Stimulated activated CD8-positive, alpha-beta memory T cell treated with anti-CD3 and anti-CD28 coated beads, Interleukin-7, amount 100 ng/mL, for 1 hour (primary cell): Measurements from ENCODE around the gene GP9.

ENCODE experiments used
- DNase-seq, 2 donors: peaks; one replicate each; pipeline ENCODE4 v3.0.0-alpha.2; 2020; ENCODE audit warnings: low read depth in 2 of 2

The GP9 gene

DNA sequence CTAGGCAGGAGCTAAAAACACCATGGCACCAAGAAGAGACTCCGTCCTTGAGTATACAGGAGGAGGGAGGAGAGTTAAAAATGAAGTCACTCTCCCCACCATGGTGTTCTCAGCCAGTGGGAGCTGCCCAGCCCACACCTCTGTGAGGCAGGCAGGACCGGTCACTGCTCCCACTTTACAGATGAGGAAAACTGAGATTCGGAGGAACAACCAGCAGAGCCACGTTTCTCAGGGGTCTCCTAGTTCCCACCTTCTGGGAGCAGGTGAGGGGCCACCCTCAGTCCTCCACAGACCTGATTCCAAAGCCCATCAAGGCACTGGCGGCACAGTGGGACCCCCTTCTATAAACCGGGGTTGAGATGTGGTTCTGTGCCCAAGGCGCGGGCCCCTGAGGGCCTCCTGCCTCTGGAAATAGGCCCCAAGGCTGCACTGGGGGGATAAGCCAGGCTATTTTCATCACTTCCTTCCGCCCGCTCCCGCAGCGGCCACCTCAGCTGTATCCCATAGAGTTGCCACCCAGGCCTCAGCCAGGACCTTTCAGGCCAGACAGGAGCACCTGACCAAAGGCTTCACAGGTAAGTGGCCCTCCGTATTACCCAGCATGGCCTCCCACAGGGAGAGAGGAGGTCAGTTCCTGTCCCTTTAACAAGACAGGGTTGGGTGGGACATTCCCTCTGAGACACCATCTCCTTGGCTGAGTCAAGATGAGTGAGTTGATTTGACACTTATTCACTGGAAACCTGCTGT lies at the start of gene GP9:
Gene GP9 (plus strand): TSS at position 504 of the 747 bp plus-strand sequence. CDS start 961 bp downstream, outside the sequence.
- DNase-seq: no peak

DNA sequence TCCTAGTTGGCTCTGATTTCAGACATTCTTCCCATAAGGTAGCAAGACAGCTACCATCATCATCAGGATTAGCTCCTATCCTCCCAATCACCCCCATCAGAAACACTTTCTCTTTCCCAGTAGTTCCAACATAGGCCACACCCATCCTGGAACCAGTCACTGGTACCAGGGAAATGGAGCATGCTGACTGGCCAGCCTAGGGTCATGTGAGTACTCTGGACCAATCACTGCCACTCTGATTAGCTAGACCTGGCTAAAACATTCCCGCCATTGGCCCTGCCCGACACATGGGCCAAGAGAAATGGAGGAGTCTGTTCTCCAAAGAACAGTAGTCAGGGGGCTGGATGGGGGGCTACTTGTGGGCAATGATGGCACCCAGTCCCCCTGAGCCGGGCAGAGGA lies 47.1 kb upstream of the GP9 start:
- DNase-seq: no peak

DNA sequence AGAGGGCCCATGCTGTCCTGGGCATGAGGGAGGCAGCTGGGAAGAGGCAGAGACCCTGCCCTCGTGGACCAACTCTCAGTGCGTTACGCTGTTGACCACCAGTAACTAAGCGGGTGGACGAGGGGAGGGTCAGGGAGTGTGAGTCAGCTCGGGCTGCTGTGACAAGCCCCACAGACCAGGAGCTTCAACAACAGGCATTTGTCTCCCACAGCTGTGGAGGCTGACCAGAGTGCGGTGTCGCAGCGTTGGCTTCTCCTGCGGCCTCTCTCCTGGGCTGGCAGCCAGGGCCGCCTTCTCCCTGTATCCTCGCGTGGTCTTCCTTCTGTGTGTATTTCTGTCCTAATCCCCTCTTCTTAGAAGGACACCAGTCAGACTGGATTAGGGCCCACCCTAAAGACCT lies 46.4 kb upstream of the GP9 start:
- DNase-seq: no peak

DNA sequence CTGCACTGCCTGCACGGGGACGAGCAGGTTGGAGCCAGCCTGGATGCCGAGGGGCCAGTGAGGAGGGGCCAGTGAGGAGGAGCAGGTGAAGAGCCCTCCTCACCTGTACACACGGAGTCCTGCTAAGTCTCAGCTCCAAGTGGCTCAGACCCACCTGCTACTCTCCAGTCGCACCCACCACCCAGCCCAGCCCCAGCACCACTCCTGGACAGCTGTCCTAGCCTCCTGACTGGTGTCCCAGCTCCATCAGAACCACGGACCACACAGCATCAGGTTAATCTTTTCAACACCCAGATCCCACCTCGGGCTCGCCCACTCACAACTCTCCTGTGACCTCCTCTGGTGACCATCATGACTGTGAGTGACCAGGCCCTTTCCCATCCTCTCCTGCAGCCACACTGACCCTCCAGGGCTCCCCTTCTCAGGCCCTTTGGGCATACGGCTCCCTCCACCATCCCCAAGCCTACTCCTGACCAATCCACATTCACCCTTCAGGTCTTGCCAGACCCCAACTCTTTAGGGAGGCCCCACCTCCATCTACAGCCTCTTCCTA lies 45.7 kb upstream of the GP9 start:
- no peak for DNase-seq

DNA sequence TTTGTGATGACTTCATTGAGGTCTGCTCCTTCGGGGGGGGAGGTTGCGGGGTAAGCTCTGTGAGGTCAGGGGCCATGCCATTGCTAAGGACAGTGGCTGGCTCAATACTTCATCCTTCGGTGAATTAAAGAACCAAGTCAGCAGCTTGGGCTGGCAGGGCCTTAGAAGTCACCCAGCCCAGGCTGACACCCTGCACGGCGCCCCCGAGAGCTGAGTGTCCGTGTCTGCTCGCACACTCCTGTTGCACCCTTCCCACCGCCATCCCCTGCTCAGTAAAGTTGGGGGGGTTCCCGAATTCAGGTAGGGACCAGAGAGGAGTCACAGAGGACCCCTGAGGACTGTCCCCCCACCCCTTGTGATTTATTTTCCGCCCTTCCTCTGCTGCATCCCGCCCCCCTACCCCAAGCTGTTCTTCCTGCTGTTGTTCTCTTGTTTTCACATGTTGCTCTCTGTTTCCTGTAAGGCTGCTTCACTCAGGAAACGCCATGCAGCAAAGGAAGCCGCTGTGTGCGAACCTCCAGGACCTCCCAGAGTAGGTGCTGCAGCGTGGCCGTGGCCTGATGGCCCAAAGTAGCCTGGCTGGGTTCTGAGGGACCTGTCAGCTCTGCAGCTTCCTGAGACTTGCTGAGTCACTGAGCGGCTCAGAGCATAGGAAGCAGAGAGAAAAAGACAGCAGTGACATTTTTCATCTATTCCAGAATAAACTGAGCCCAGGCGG lies 45.0 kb upstream of the GP9 start:
- no peak for DNase-seq

DNA sequence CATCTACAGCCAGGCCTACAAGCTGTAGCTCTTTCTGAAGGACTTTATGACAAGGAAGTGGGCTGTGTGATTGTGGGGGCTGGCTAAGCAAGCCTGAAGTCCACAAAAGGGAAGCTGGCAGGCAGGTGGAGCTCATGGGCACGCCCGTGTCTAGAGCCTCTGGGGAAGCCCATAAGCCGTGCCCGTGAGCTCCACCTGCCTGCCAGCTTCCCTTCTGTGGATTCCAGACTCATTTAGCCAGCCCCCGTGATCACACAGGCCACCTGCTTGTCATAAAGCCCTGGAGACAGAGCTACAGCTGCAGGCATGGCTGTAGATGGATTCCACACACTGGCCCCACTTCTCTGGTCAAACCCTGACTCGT lies 44.2 kb upstream of the GP9 start:
- peak in 1 of 2 donors; percentile 21 for DNase-seq

DNA sequence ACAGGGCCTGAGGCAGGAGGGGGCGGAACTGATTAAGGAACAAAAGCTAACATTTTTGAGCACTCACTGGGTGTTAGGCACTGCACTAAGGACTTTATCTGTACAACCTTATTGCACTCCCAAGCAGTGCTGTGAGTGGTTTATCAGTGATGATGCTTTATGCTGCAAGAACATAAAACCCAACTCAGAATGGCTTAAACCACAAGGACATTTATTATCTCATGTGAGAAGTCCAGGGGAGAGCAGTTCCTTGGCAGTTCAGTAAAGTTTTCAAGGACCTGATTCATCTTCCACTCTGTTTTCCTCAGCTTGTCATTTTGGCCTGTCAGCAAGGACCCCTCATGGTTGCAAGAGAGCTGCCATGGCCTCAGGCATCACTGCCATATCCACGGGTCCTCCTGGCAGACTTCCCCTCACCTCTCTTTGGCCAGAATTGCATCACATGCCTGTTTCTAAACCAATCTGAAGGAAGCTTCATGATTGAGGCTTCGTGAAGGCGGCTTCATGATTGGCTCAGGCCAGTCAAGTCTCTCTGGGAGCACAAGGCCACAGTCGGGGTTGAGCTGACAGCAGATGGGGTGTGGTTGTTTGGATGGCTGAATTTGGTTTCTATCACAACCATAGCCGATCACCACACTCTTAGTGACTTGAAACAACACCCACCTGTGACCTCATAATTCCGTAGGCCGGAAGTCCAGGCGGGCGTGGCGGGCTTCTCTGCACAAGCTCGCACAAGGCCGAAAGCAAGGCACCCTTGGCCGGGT lies 43.7 kb upstream of the GP9 start:
- no peak for DNase-seq

DNA sequence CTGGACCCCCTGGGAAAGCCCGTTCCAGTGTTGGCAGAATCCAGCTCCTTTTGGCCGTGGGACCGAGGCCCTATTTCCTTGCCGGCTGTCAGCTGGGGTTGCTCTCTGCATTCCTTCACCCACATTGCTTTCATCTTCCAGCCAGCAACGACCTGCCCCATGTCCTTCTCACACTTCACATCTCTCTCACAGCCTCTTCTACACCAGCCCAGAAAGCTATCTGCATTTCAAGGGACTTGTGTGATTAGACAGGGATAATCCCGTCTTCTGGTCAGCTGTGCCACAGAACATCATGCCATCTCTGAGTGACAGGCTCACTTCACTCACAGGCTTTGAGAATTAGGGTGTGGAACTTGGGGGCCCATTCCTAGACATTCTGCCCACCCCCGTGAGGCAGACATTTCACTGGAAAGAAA lies 43.1 kb upstream of the GP9 start:
- DNase-seq: no peak

DNA sequence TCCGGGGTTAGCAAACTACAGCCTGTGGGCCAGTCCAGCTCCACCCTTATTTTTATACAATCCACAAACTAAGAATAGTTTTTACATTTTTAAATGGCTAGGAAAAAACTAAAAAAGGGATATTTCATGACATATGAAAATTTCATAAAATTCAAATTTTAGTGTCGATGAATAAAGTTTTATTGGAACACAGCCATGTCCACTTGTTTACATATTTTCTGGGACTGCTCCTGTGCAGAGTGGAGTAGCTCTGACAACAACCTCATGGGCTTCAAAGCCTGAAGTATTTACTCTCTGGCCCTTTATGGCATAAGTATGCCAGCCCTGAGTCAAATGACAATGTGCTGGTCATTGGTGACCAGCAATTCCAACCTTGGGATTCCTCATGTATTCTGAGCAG lies 42.3 kb upstream of the GP9 start:
- no peak for DNase-seq

DNA sequence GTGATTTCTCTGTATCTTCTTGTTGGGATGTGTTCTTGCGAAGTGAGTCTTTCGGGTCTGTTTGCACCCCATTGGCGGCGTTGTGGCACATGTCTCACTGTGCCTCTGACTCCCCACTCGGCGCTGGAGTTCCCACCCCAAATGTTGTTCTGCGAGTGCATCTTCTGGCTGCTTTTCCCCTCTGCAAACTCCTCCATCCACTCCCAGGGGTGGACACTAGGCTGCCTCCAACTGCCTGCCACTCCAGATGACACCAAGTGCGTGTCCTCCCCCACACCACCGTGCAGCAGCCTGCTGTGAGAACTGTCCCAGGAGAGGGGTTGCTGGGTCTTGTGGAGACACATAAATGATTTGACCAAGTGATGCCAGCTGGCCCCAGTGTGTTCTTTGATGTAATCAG lies 41.8 kb upstream of the GP9 start:
- DNase-seq: no peak

DNA sequence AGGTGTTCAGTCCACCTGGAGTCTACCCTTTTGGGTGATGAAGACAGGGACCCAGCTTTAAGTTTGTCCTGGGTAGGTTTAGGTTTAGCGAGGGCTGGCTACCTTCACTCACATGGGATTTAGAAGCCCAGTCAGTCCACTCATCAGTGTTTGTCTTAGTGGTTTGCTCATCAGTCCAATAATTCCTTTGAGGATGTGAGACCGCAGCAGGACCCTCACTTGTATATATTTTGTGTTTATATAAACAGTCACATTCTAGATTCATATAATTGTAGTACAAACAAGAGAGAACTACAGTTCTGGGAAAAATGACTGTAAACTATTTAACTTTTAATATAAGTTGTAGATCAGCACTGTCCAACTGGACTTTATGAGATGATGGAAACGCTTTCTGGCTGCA lies 41.3 kb upstream of the GP9 start:
- DNase-seq: no peak

DNA sequence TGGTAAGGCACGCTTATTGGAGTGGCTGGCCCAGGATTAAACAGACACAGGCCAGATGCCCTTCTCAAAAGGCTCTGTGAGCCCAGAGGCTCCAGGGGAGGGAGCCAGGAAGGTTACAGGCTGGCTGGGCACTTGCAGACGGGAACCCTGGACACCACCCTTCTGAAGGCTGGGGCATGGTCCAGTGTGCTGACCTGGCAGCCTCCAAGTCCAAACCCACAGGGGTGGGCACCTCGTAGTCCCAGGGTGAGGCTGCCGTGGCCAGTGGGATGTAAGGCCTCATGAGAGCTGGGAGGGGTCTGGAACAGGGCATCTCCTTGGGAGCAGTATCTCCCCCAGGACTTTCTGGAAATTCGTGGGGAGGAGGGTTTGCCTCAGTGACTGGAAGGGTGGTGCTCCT lies 39.9 kb upstream of the GP9 start:
- DNase-seq: no peak

DNA sequence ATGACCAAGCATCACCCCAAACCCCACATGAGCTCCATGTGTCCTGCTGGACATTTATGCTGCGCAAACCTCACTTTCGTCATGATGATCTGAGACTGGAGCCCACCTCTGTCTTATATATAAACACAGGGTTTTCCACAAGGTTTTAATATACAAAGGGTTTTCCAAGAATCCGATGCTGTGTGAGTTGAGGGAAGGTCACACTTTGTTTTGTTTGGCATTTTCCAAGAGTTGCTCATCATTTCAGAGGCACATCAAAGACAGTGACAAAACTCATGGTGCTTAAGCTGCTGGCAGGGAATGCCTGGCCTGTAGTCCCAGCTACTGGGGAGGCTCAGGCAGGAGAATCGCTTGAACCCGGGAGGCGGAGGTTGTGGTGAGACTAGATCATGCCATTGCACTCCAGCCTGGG lies 39.4 kb upstream of the GP9 start:
- no peak for DNase-seq

DNA sequence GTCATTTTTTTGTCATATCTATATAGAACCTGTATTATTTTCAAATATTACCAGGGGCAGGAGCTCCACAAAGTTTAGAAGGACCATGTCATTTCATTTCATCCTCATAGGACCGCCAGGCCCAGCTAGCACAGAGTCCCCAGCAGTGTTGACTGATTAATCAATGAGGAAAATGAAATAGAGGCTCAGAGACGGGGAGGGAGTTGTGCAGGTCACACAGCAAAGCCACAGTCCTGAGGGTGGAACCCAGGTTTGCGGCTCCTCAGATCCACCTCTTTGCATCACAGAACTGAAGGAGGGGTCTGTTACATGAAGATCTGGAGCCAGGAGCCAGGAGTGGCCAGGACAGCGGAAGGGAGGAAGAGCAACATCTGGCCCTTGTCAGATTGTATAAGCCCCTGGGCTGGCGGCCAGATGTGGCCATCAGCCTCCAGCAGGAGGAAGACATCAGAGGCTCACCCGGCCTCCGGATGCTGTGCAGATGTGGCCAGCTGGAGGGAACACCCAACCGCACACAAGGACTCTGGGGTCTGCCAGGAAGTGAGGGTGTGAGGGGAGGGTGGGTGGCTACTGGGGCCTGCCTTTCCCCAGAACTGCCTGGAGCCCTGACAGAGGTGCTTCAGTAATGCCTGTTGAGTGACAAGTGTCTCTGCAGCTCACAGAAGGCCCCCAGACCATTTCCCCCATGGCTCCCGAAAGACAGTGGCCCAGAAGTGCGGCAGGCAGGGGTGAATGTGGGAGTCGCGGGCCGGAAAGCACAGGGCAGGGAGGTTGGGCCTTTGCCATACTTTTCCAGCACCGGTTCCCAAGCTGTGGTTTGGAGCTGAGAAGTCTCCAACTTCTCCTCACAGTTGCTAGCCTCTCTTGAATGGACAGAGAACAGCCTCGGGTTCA lies 38.2 kb upstream of the GP9 start:
- no peak for DNase-seq

DNA sequence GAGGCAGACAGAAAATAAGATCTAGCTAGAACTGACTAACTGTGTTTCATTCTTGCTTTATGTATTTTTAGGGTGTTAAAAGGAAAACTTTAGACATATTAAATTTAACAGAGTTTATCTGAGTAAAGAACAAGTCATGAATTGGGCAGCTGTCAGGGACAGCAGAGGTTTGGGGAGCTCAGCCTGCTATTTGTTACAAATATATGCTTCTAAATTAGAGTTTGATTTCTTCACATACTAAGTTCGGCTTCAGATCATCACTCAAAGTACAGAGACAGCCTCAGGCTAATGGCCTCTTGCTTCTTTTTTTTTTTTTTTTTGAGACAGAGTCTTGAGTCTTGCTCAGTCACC lies 37.6 kb upstream of the GP9 start:
- DNase-seq: no peak

DNA sequence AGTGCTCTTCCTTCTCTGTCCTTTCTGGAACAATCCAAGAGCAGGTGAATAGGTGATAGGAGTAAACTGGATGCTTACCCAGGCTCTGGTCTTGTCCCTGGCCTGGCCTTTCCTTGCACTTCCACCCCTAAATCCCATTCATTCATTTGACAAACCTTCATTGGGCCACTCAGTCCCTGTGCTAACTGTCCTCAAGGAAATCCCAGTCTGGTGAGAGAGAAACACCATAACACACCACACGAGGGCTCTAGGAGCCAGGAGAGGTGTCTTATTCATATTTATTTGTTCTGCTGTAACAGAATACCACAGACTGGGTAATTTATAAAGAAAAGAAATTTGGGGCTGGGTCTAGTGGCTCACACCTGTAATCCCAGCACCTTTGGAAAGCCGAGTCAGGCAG lies 36.7 kb upstream of the GP9 start:
- DNase-seq: no peak

DNA sequence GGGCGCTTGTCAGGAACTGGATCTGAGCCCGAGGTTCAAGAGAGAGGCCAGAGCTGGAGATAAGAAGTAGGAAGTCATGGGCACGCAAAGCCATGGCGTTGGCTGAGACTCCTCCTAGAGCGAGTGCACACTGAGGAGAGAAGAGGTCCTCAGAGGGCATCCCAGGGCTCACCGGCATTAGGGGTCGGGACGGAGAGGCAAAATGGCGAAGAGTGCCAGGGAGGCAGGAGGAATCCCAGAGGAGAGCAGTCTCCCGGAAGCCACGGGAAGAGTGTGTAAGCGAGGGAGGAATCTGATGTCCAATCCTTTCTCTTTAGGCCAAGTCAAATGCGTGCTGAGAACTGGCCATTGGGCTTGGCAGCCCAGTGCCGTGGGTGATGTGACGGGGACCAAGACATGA lies 35.5 kb upstream of the GP9 start:
- DNase-seq: no peak

DNA sequence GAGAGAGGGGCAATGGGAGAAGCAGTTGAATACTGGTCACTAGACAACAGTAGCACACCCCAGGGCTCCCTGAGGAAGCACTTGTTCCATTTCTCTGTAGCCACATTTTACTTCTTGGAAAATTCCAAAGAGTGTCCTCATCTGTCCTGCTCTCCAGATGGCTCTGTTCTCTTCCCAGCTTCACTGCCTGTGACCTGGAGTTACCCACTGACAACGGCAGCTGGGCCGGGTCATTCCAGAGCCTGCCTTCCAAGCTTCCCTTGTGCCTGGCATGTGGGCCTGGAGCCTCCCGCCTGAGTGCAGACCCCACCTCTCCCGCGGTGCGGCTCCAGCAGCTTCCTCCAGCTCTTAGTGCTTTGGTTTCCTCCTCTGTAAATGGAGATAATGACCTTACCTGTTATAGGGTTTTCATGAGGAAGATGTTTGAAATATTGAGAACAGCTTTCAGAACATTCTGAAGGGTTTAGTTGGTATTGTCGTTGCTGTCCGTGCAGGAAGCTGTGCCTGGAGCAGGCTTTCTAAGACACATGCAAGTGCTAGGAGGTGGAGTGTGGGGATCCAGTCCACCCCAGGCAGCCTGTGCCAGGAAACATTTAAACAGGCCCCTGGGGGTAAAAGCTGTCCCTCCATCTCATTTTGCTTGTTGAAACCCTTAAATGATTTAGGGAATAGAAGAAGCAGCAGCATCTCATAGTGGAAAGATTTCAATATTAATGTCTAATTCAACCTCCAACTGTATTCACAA lies 34.7 kb upstream of the GP9 start:
- DNase-seq: no peak

DNA sequence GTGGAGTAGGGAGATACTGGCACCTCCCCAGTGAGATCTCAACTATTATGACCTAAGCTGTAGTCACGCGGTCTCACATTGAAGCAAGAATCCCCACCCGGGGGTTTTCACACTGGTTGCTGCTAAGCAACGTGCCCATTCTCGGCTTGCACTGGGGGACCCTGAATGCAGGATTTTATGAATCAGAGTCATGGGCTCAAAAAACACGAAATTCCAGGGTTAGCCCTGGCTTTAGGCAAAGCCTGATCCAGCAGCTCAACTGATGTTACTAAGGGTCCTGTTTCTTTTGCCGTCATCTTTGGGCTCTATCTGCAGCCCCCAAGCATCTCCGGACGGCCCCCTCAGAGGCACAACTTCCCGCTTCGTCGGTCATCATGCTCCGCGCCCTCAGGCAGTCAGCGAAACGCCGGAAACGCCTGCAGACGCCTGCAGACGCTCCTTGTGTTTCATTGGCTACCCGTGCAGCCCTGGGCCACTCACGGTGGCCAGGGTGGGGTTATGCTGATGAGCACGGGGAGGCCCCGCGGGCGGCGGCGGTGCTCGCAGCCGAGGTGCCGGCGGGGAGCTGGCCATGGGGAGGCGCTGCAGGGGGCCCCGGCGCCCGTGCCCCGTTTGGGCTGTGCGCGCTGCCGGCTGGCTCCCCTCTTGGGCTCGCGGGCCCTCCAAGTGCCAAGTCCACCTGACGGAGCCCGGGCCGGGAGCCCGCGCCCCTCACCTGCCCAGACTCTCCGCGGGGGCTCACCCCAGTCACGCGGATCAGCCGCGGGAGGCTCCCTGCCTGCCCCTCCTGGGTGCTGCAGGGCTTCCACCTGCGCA lies 33.6 kb upstream of the GP9 start:
- peak; percentile 76 to 81 for DNase-seq

DNA sequence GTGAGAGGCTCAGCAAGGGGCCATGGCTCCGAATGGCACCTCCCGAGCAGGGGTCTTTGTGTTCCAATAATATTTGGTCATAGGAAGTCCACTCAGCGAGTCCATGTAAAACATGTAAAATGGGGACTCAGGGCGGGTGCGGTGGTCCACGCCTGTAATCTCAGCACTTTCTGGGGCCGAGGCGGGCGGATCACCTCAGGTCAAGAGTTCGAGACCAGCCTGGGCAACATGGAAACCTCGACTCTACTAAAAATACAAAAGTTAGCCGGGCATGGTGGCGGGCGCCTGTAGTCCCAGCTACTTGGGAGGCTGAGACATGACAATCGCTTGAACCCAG lies 33.1 kb upstream of the GP9 start:
- DNase-seq: no peak
